Measurements from ENCODE around the gene ADCY10.

DNA sequence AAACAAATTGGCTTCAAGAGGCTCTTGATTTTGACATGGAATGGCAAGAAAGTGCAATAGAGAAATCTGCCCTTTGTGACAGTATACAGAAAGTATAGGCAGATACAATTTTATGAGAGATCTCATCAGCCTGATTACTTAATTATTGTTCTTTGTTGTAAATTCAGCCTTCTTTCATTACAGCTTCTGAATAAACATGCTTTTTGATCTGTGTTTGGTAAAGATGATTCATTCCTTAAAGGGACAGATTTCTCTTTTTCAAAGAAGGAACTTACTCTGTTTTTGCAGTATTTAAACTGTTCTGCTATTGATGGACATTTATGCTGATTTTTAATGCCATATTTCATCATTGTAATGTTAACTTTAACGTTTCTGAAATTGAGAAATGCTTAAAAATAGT lies 36.6 kb upstream of the ADCY10 start:
- TF ChIP-seq CTCF (IDR thresholded peaks at IDR 0.05; ENCODE audit: control extremely low read depth in 1 of 3, insufficient read depth in 1 of 3, low read depth in 1 of 3, low read length in 3 of 3): no peak
- TF ChIP-seq POLR2A (IDR thresholded peaks at IDR 0.05; ENCODE audit: control extremely low read depth in 1 of 2, low read depth in 2 of 2, low read length in 2 of 2): no peak
- TF ChIP-seq GTF2F1 (IDR thresholded peaks at IDR 0.05; ENCODE audit: borderline replicate concordance, low read depth, low read length): no peak
- no peak for TF ChIP-seq ZNF274 (IDR thresholded peaks at IDR 0.05; ENCODE audit: borderline replicate concordance, extremely low read depth, low read length)
- no peak for TF ChIP-seq EZH2 (IDR thresholded peaks at IDR 0.05; ENCODE audit: low read depth, low read length, severe bottlenecking)
- TF ChIP-seq TAF1 (IDR thresholded peaks at IDR 0.05; ENCODE audit: low read depth, low read length): no peak
- no peak for TF ChIP-seq KDM5A (IDR thresholded peaks at IDR 0.05; ENCODE audit: low read length)
- no peak for TF ChIP-seq MAX (IDR thresholded peaks at IDR 0.05)
- no peak for TF ChIP-seq SIX5 (IDR thresholded peaks at IDR 0.05; ENCODE audit: low read depth, low read length)
- TF ChIP-seq RBBP5 (IDR thresholded peaks at IDR 0.05; ENCODE audit: borderline replicate concordance, low read depth, low read length): no peak
